ENCODE results near the gene NRG2.

DNA sequence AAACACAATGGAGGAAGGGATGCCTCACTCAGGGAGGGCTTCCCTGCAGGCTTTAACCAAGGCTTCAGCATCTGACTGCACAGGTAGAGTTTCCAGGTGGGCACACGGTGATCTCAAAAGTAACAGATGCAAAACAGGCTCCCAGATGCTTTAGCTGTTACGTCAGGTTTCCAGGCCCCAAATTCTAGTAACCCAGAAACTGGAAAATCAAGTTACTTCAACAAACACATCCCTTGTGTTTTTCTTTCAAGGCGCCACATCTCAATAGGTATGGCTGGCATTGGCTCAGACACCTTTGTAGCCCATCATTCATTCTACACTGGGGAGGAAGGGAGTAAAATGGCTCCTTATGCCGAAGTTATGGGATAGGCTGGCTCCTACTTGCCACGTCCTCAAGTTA, 27.4 kb downstream of the NRG2 start:
- TF ChIP-seq SNAI2 (CRISPR knock-in tag; IDR thresholded peaks at IDR 0.05): no peak
- TF ChIP-seq ZFP30 (CRISPR knock-in tag; IDR thresholded peaks at IDR 0.05): no peak
- no peak for TF ChIP-seq ESRRG (CRISPR knock-in tag; IDR thresholded peaks at IDR 0.05)
- TF ChIP-seq ARNTL (CRISPR knock-in tag; IDR thresholded peaks at IDR 0.05; ENCODE audit: borderline replicate concordance, low read depth): no peak
- TF ChIP-seq GLIS3 (CRISPR knock-in tag; IDR thresholded peaks at IDR 0.05): no peak
- TF ChIP-seq OSR1 (CRISPR knock-in tag; IDR thresholded peaks at IDR 0.05): no peak
- no peak for TF ChIP-seq BACH2 (CRISPR knock-in tag; IDR thresholded peaks at IDR 0.05; ENCODE audit: borderline replicate concordance)
- TF ChIP-seq TCF4 (CRISPR knock-in tag; IDR thresholded peaks at IDR 0.05; ENCODE audit: borderline replicate concordance): no peak
- TF ChIP-seq, protein P1, sequence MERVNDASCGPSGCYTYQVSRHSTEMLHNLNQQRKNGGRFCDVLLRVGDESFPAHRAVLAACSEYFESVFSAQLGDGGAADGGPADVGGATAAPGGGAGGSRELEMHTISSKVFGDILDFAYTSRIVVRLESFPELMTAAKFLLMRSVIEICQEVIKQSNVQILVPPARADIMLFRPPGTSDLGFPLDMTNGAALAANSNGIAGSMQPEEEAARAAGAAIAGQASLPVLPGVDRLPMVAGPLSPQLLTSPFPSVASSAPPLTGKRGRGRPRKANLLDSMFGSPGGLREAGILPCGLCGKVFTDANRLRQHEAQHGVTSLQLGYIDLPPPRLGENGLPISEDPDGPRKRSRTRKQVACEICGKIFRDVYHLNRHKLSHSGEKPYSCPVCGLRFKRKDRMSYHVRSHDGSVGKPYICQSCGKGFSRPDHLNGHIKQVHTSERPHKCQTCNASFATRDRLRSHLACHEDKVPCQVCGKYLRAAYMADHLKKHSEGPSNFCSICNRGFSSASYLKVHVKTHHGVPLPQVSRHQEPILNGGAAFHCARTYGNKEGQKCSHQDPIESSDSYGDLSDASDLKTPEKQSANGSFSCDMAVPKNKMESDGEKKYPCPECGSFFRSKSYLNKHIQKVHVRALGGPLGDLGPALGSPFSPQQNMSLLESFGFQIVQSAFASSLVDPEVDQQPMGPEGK (CRISPR knock-in tag; IDR thresholded peaks at IDR 0.05; ENCODE audit: borderline replicate concordance): no peak
- no peak for TF ChIP-seq ZFP3 (CRISPR knock-in tag; IDR thresholded peaks at IDR 0.05)
- TF ChIP-seq ZNF565 (CRISPR knock-in tag; conservative IDR thresholded peaks at IDR 0.05; ENCODE audit: low read depth): no peak
- TF ChIP-seq, protein P2, sequence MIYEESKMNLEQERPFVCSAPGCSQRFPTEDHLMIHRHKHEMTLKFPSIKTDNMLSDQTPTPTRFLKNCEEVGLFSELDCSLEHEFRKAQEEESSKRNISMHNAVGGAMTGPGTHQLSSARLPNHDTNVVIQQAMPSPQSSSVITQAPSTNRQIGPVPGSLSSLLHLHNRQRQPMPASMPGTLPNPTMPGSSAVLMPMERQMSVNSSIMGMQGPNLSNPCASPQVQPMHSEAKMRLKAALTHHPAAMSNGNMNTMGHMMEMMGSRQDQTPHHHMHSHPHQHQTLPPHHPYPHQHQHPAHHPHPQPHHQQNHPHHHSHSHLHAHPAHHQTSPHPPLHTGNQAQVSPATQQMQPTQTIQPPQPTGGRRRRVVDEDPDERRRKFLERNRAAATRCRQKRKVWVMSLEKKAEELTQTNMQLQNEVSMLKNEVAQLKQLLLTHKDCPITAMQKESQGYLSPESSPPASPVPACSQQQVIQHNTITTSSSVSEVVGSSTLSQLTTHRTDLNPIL (CRISPR knock-in tag; IDR thresholded peaks at IDR 0.05; ENCODE audit: low read depth): no peak
